HEK293 (cell line): Measurements from ENCODE around the gene ARG1.

Experiments
- CTCF ChIA-PET: fragments of 350-600 bp; formaldehyde crosslinking; extraction: SDS; loops from one replicate; lab custom pipeline; 2021; ENCODE audit warnings: antibody characterized with exemption; lab: Yijun Ruan, JAX
- POLR2A ChIA-PET: fragments of 300-600 bp; formaldehyde crosslinking; extraction: SDS; loops from one replicate; lab custom pipeline; 2020; ENCODE audit warnings: antibody characterized with exemption, inconsistent platforms; lab: Yijun Ruan, JAX
- H3K27ac ChIP-seq: fragments of 200-500 bp; sonication (Bioruptor generic); 2 replicates; pipeline ENCODE4 v1.5.1; 2014; ENCODE audit warnings: low read depth, low read length, control low read depth, inconsistent platforms; ENCODE audit errors: extremely low read depth
- H3K36me3 ChIP-seq, 2 experiments: fragments of 200-500 bp in 1 of 2; sonication (Bioruptor generic) in 1 of 2; 1 replicate in 1 of 2; 2 replicates in 1 of 2; pipeline ENCODE4 v1.5.1; 2014 to 2017; ENCODE audit warnings: inconsistent platforms in 2 of 2, low read length in 2 of 2; ENCODE audit not compliant: control insufficient read depth in 2 of 2, insufficient read depth in 1 of 2
- H3K4me1 ChIP-seq: fragments of 200-500 bp; sonication (Bioruptor generic); 2 replicates; pipeline ENCODE4 v1.5.1; 2014; ENCODE audit warnings: mild to moderate bottlenecking, low read length, inconsistent platforms; ENCODE audit not compliant: control insufficient read depth, insufficient read depth
- H3K4me3 ChIP-seq: 2 replicates; pipeline ENCODE4 v1.5.1; 2011; ENCODE audit warnings: low read depth, mild to moderate bottlenecking, control low read depth, low read length, moderate library complexity
- H3K9me3 ChIP-seq: fragments of 200-500 bp; sonication (Bioruptor generic); 2 replicates; pipeline ENCODE4 v1.5.1; 2014; ENCODE audit warnings: low read depth, low read length, inconsistent platforms; ENCODE audit not compliant: control insufficient read depth, insufficient read depth
- BCL11A ChIP-seq: fragments of 450-650 bp; formaldehyde crosslinking; IDR thresholded peaks from 2 replicates; pipeline ENCODE4 v1.5.1; 2016; ENCODE audit warnings: low read depth, missing biosample characterization, missing genetic modification characterization
- BCL6B ChIP-seq: fragments of 450-650 bp; formaldehyde crosslinking; IDR thresholded peaks from 2 replicates; pipeline ENCODE4 v1.5.1; 2017; ENCODE audit warnings: missing biosample characterization, missing genetic modification characterization
- EGR2 ChIP-seq: fragments of 450-650 bp; formaldehyde crosslinking; IDR thresholded peaks from 2 replicates; pipeline ENCODE4 v1.5.1; 2016; ENCODE audit warnings: low read depth, missing biosample characterization, missing genetic modification characterization
- KLF10 ChIP-seq: fragments of 450-650 bp; IDR thresholded peaks from 2 replicates; pipeline ENCODE4 v1.5.1; 2018; ENCODE audit warnings: missing biosample characterization, mild to moderate bottlenecking, missing genetic modification characterization
- OSR2 ChIP-seq: fragments of 450-650 bp; formaldehyde crosslinking; IDR thresholded peaks from 2 replicates; pipeline ENCODE4 v1.5.1; 2016; ENCODE audit warnings: missing biosample characterization, missing genetic modification characterization
- OVOL3 ChIP-seq: fragments of 450-650 bp; formaldehyde crosslinking; IDR thresholded peaks from 2 replicates; pipeline ENCODE4 v1.5.1; 2016; ENCODE audit warnings: missing biosample characterization, missing genetic modification characterization
- PRDM1 ChIP-seq: fragments of 450-650 bp; formaldehyde crosslinking; IDR thresholded peaks from 2 replicates; pipeline ENCODE4; 2016; ENCODE audit warnings: missing biosample characterization, missing genetic modification characterization
- TRIM28 ChIP-seq: IDR thresholded peaks from 2 replicates; pipeline ENCODE4 v1.6.1; 2011; ENCODE audit warnings: low read length, control low read depth, borderline replicate concordance
- ZBTB44 ChIP-seq: fragments of 450-650 bp; IDR thresholded peaks from 2 replicates; pipeline ENCODE4 v1.5.1; 2018; ENCODE audit warnings: missing biosample characterization, mild to moderate bottlenecking, missing genetic modification characterization
- ZFP37 ChIP-seq: fragments of 450-650 bp; formaldehyde crosslinking; IDR thresholded peaks from 2 replicates; pipeline ENCODE4 v1.5.1; 2016; ENCODE audit warnings: missing biosample characterization, missing genetic modification characterization
- ZNF10 ChIP-seq: fragments of 450-650 bp; formaldehyde crosslinking; IDR thresholded peaks from 2 replicates; pipeline ENCODE4 v1.5.1; 2017; ENCODE audit warnings: missing biosample characterization, missing genetic modification characterization
- ZNF146 ChIP-seq: fragments of 450-650 bp; formaldehyde crosslinking; IDR thresholded peaks from 2 replicates; pipeline ENCODE4 v1.5.1; 2016; ENCODE audit warnings: missing biosample characterization, missing genetic modification characterization
- ZNF16 ChIP-seq: fragments of 450-650 bp; formaldehyde crosslinking; IDR thresholded peaks from 2 replicates; pipeline ENCODE4 v1.5.1; 2016; ENCODE audit warnings: low read depth, missing biosample characterization, missing genetic modification characterization
- ZNF184 ChIP-seq: fragments of 450-650 bp; IDR thresholded peaks from 2 replicates; pipeline ENCODE4 v1.5.1; 2018; ENCODE audit warnings: missing biosample characterization, mild to moderate bottlenecking, missing genetic modification characterization
- ZNF19 ChIP-seq: fragments of 450-650 bp; formaldehyde crosslinking; IDR thresholded peaks from 2 replicates; pipeline ENCODE4; 2016; ENCODE audit warnings: missing biosample characterization, missing genetic modification characterization, low read depth
- ZNF2 ChIP-seq: fragments of 450-650 bp; formaldehyde crosslinking; IDR thresholded peaks from 2 replicates; pipeline ENCODE4 v1.5.1; 2016; ENCODE audit warnings: missing biosample characterization, missing genetic modification characterization
- ZNF239 ChIP-seq: fragments of 450-650 bp; formaldehyde crosslinking; IDR thresholded peaks from 2 replicates; pipeline ENCODE4 v1.5.1; 2016; ENCODE audit warnings: missing biosample characterization, missing genetic modification characterization
- ZNF266 ChIP-seq: fragments of 450-650 bp; formaldehyde crosslinking; IDR thresholded peaks from 2 replicates; pipeline ENCODE4 v1.5.1; 2016; ENCODE audit warnings: missing biosample characterization, missing genetic modification characterization, low read depth
- ZNF350 ChIP-seq: fragments of 450-650 bp; formaldehyde crosslinking; IDR thresholded peaks from 2 replicates; pipeline ENCODE4 v1.5.0; 2017; ENCODE audit warnings: missing biosample characterization, mild to moderate bottlenecking, missing genetic modification characterization
- ZNF501 ChIP-seq: fragments of 450-650 bp; formaldehyde crosslinking; IDR thresholded peaks from 2 replicates; pipeline ENCODE4 v1.5.1; 2016; ENCODE audit warnings: missing biosample characterization, missing genetic modification characterization
- ZNF548 ChIP-seq: fragments of 450-650 bp; formaldehyde crosslinking; IDR thresholded peaks from 2 replicates; pipeline ENCODE4 v1.5.1; 2016; ENCODE audit warnings: missing biosample characterization, missing genetic modification characterization
- ZNF555 ChIP-seq: fragments of 450-650 bp; formaldehyde crosslinking; conservative IDR thresholded peaks from 2 replicates; pipeline ENCODE4 v1.5.1; 2017; ENCODE audit warnings: missing biosample characterization, mild to moderate bottlenecking, missing genetic modification characterization, inconsistent platforms
- ZNF621 ChIP-seq: fragments of 450-650 bp; formaldehyde crosslinking; IDR thresholded peaks from 2 replicates; pipeline ENCODE4 v1.5.1; 2017; ENCODE audit warnings: missing biosample characterization, missing genetic modification characterization
- ZNF645 ChIP-seq: fragments of 450-650 bp; formaldehyde crosslinking; IDR thresholded peaks from 2 replicates; pipeline ENCODE4; 2016; ENCODE audit warnings: missing biosample characterization, missing genetic modification characterization
- ZNF654 ChIP-seq: fragments of 450-650 bp; formaldehyde crosslinking; IDR thresholded peaks from 2 replicates; pipeline ENCODE4 v1.5.1; 2016; ENCODE audit warnings: low read depth, missing biosample characterization, missing genetic modification characterization
- ZNF776 ChIP-seq: fragments of 450-650 bp; formaldehyde crosslinking; IDR thresholded peaks from 2 replicates; pipeline ENCODE4 v1.5.0; 2017; ENCODE audit warnings: missing biosample characterization, missing genetic modification characterization, borderline replicate concordance
- TF ChIP-seq, protein P1 (sequence below): fragments of 450-650 bp; formaldehyde crosslinking; IDR thresholded peaks from 2 replicates; pipeline ENCODE4 v1.5.1; 2017; ENCODE audit warnings: missing biosample characterization, missing genetic modification characterization

Gene ARG1

GRCh38 chr6:131600716-131601115 is 27.7 kb downstream of the ARG1 start (continued):
- no peak for TF ChIP-seq ZFP37
- TF ChIP-seq, all 188 proteins: peak for 0

DNA sequence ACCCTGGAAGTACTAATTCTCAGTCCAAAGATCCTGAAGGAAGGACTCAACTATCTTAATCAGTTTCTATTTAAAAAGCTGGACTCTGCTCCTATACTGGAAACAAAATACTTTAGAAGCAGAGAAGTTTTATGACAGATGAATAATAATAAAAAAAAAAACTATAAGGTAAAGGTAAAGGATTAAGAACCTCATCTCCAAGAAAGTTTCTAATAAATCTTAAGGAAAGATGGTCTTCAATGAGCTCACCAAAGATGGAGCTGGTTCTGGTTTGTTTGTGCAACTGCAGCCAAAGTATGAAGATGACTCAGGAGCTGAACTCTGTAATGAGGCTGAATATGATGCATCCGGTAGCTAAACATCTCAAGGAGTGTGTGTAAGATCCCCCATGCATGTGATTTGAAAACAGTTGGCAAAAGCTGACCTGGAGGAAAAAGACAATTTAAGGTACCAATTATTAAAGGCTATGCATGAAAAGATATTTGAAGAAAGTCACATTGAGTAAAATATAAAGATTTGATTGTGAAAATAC is 29.8 kb downstream of the ARG1 start:
- Histone ChIP-seq H3K4me3 (no peak overlapping the region), H3K9me3 (no peaks in the 10 kb centered on the region), H3K36me3 (peaks cover 61 to 95% of the 10 kb centered on the region in 2 experiments), H3K4me1 (no peaks in the 10 kb centered on the region), H3K27ac (no peak overlapping the region)
- POLR2A ChIA-PET, result no interaction called here
- TF ChIP-seq BCL11A (tag by site-specific recombination) (no peak), OVOL3 (tag by site-specific recombination) (no peak), ZNF184 (tag by site-specific recombination) (no peak), ZNF501 (tag by site-specific recombination) (no peak), ZNF19 (tag by site-specific recombination) (no peak), ZNF10 (tag by site-specific recombination) (no peak), ZNF654 (no peak), ZNF146 (no peak), EGR2 (tag by site-specific recombination) (no peak), ZNF350 (tag by site-specific recombination) (no peak), ZNF266 (no peak), ZNF548 (tag by site-specific recombination) (no peak), ZNF555 (tag by site-specific recombination) (no peak), OSR2 (tag by site-specific recombination) (no peak), ZNF776 (tag by site-specific recombination) (no peak), KLF10 (tag by site-specific recombination) (no peak)
- TF ChIP-seq, protein P1, sequence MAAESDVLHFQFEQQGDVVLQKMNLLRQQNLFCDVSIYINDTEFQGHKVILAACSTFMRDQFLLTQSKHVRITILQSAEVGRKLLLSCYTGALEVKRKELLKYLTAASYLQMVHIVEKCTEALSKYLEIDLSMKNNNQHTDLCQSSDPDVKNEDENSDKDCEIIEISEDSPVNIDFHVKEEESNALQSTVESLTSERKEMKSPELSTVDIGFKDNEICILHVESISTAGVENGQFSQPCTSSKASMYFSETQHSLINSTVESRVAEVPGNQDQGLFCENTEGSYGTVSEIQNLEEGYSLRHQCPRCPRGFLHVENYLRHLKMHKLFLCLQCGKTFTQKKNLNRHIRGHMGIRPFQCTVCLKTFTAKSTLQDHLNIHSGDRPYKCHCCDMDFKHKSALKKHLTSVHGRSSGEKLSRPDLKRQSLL, result no peak
- CTCF ChIA-PET, result interaction anchor here (2.7 kb wide), 1 partner anchor 25 kb away, joined by 16 read pairs; the partner anchor contains the start of gene MED23

- TF ChIP-seq OVOL3 (tag by site-specific recombination) (no peak), ZBTB44 (tag by site-specific recombination) (no peak), ZNF621 (no peak), BCL6B (tag by site-specific recombination) (no peak), ZNF16 (tag by site-specific recombination) (no peak), ZNF184 (tag by site-specific recombination) (no peak), ZNF645 (tag by site-specific recombination) (no peak), ZNF501 (tag by site-specific recombination) (no peak), ZNF2 (tag by site-specific recombination) (no peak), TRIM28 (no peak), ZNF239 (no peak), PRDM1 (tag by site-specific recombination) (no peak)
- no peak overlapping the region for H3K27ac ChIP-seq
- H3K36me3 ChIP-seq, result peaks cover 65 to 94% of the 10 kb centered on the region in 2 experiments
- H3K9me3 ChIP-seq, result no peaks in the 10 kb centered on the region
- H3K4me1 ChIP-seq, result no peaks in the 10 kb centered on the region
- H3K4me3 ChIP-seq, result no peak overlapping the region
- ChIA-PET CTCF (interaction anchor here (0.7 to 5.7 kb wide), 5 partner anchors 15 to 750 kb away, joined by 3 to 63 read pairs (median 3); partner anchors contain the start of gene MED23), POLR2A (interaction anchor here (1.2 kb wide), 1 partner anchor 15 kb away, joined by 4 read pairs; the partner anchor contains the start of gene MED23)
These were observed 40.4 kb downstream of the ARG1 start for GRCh38 chr6:131613296-131613925.
